GM12874 (cell line): ENCODE results near the gene GASK1B.
A peak's percentile ranks its signal among the peaks of the same experiment; 100 is the strongest.

Experiments
- TF ChIP-seq, protein P1 (sequence below): IDR thresholded peaks from 2 replicates; pipeline ENCODE4 v1.5.1; 2011; ENCODE audit warnings: low read depth, mild to moderate bottlenecking, control low read depth, low read length, moderate library complexity; ENCODE audit not compliant: insufficient read depth

Gene GASK1B

DNA sequence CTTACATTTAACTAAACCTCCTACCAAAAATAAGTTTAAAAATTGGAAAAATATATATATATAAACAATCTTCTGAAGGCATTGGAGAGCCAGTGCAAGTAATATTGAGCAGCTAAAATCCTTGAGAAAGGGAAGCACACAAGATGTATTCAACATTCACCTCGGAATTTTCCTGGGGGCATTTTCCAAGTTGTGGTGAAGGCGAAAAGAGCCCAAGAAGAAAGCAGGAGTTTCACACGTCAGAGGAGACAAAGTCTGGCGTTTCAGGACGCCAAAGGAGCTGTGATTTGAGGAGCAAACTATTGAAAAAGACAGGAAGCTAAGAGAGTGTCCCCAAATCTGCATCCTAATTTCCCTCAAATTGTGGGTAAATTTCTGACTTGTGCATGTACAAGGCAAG, 9.1 kb upstream of the GASK1B start:
- TF ChIP-seq, protein P1, sequence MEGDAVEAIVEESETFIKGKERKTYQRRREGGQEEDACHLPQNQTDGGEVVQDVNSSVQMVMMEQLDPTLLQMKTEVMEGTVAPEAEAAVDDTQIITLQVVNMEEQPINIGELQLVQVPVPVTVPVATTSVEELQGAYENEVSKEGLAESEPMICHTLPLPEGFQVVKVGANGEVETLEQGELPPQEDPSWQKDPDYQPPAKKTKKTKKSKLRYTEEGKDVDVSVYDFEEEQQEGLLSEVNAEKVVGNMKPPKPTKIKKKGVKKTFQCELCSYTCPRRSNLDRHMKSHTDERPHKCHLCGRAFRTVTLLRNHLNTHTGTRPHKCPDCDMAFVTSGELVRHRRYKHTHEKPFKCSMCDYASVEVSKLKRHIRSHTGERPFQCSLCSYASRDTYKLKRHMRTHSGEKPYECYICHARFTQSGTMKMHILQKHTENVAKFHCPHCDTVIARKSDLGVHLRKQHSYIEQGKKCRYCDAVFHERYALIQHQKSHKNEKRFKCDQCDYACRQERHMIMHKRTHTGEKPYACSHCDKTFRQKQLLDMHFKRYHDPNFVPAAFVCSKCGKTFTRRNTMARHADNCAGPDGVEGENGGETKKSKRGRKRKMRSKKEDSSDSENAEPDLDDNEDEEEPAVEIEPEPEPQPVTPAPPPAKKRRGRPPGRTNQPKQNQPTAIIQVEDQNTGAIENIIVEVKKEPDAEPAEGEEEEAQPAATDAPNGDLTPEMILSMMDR: no peak

DNA sequence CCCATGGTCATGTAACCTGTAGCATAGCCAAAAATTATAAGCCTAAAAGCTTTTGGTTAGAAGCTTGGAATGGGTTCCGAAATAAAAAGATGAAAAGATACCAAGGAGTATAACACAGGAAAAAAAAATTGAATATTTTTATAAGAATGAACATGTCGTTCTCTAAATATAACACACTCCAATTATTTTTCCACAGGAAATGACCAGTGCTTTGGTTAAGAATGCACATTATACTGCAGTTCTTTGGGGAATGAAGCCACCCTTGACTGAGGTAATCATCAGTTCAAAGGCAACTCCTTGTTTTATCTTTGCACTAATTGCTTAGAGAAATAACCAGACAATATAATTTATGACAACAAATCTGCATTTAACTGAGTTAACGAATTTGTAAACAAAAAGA, 6.6 kb upstream of the GASK1B start:
- TF ChIP-seq, protein P1: no peak

DNA sequence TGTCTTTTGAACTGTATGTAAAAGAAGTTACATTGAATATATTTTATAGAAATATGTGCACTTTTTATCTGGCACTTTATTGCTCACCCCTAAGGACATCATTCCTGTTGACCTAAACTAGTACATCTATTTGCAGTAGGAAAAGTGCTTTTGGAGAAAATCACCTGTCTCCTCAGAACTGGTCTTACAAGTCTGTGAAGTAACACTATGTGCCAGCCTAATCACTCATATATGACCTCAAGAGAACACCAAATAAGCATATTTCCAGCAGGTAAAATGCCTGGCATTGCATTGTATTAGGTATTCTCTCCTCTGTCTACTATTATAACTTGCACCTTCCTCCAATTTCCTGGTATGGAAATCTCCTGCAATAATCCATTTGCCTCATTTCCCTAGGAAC, 4.0 kb upstream of the GASK1B start:
- TF ChIP-seq, protein P1: no peak

DNA sequence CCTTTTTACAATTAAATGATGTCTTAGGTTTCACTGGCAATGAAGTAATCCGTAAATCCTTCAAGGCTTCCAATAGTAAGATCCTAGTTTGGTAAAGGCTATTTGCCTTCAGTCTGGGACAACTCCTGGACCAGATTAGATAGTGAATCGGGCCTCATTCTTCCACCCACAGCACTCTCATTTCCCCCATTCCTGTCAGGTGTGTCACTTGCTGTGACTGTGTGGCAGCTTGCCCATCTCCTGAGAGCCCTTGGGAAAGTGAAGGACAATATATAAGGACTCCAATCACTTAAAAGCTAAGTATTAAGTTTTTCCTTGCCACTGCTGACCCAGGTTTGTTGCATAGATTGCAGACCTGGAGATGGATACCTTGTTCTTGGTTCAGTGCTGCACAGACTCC, 3.3 kb upstream of the GASK1B start:
- TF ChIP-seq, protein P1: no peak

DNA sequence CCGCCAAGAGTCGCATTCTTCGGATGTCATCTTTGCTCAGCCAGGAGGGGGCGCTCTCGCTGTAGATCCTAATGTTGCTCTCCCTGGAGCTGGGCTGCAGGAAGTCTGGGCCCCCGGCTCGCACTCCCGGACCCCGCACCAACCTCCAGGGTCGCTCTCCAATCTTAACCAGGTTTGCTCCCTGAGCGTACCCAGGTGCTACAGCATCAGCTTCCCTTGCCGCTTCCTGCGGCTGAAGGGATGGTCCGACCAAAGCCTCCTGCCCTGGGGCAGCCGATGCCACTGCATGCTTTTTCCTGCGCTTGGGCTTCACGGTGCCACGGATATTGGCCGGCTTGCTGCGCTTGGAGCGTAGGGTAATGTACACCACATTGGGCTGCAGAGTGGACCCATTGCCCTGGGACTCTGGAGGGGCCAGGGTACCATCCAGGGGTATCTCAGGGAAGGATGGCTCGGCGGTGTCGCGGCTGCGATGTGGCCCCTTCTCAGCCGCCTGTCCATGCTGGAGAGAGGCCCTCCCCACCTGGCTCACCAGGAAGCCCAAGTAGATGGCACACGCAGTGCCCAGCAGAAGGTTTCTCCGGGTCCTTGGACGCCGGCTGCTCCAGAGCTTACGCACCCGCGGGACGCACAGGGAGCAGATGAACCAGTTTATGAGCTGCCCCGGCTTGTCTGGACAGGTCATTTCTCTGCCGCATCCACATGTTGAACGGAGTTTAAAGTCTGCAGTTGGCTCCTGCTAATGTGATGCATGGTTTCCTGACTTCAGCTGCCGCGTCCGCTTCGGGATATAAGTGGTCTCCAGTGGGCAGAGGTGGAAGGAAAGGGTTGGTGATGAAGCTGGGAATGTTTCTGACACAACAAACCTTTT, 1.9 kb downstream of the GASK1B start:
- TF ChIP-seq, protein P1: peak; percentile 73

DNA sequence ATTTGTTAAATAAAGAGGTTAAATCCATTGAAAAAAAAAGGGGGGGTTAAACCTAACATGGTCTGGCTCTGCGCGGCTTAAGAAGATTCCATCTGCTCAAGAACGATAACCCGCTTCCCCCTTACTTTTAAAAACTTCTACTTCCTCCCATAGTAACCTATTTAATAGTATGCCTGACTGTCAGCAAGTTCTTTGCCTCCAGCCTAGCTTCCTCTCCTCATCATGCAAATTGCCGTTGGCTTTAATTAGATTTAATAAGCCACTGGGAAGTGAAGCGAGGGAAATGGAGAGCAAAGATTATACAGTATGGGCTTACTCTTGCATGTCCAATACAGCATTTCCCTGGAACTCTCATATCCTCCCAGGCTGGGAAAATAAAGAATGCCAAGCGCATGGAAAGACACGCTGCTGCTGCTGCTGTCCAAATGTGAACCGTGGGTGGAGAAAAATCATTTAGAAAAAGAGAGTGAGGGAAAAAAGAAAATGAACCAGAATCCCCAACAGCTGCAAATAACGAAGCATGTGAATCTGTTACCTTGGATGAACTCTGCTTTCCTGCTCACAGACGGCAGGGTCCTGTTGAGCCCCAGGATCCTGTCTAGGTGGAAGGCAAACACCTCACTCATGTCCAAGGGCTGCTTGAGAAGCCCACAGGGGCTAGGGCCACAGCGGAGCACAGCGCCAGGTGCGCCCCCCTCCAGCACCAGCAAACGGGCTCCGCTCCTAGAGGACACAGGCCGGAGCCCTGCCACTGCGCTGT, 2.7 kb downstream of the GASK1B start:
- TF ChIP-seq, protein P1: no peak

DNA sequence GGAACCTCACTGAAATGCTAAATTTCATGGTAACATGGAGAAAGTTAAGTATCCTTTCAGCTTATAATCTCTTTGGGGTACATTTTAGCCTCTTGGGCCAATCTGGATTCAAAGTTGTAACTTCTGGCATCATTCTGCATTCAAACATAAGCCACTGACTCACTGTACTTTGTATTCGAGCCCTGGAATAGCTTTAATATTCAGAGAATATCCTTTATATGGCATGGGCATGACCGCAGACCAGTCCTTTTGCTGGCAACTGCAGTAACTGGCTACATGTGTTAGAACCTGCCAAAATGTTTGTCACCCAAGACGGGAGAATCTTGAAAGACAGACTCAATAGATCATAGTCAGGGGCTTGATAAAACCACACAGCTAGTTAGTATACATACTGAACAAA, 3.3 kb downstream of the GASK1B start:
- TF ChIP-seq, protein P1: no peak
